DMS53 (cell line): ENCODE measurements around the gene TCP10L.
A peak's percentile ranks its signal among the peaks of the same experiment; 100 is the strongest.
"Not testable (repeated sequence)": the region's sequence is repeated elsewhere in the genome, so short reads cannot be mapped to it uniquely, and the experiment has no call there.

Experiments
- DNase-seq: peaks from one replicate; lab custom pipeline; 2025; lab: John Stamatoyannopoulos, UW

TCP10L gene

DNA sequence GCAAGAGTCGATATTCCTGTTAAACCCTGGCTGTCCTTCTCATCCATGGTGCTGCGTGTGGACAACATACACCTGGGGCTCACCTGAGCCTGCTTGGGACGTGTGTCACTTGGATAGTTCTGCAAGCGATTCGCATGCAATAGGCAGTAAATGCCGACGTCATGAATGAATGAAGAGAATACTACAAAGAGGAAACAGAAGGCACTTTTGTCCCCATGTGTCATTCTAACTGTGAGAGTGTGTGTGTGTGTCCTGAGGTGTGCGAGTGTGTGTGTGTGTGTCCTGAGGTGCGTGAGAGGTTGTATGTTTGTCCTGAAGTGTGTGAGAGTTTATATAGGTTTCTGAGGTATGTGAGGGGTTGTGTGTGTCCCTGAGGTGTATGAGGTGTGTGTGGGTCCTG is 647 bp upstream of the TCP10L start:
- DNase-seq = no peak

DNA sequence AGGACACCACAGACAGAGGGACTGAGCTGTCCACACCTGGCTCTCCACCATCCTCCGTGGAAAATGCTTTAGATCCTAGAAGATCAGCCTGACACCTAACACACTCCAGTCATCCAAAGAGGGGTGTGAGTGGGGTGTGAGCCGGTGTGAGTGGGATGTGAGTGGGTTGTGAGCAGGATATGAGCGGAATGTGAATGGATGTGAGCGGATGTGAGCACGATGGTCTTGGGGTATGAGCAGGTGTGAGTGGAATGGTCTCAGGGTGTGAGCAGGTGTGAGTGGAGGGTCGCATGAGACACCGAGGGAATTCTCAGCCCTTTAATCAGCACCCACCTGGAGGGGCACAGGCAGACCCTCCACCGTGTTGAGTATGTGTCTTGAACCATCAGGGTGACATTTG is 851 bp downstream of the TCP10L start:
- DNase-seq = no peak

DNA sequence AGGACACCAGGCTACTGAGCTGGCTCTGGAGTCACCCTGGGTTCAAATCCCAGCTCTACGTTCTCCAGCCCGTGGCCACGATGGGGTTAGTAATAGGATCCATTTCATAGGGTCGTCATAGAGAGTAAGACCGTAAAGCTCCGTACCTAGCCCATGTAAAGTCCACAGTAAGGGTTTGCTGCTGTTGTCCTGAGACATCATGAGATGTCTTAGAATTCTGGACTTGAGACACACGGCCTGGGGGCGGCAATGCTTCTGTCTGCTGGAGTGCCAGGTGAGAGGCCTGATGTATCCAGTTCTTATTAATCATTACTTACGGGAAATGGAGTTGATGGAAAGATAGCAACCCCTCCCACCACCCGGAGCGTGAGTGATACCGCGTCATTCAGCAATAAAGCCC is 3.6 kb downstream of the TCP10L start:
- DNase-seq = no peak

DNA sequence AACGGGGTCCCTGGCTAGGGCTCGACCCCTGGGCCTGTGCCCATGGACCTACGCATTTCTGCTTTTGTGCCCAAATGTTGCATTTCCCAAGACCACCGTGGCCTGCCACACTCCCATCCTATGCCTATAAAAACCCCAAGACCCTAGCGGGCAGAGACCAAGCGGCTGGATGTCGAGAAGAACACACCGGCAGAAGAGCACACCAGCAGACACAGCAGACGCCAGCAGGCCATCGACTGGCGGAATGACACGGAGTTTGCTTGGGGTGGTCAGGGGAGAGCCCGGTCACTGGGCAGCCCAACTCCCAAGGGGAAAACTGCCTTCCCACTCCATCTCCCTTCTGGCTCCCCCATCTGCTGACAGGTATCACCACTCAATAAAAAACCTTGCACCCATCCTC is 4.4 kb downstream of the TCP10L start:
- no peak for DNase-seq

DNA sequence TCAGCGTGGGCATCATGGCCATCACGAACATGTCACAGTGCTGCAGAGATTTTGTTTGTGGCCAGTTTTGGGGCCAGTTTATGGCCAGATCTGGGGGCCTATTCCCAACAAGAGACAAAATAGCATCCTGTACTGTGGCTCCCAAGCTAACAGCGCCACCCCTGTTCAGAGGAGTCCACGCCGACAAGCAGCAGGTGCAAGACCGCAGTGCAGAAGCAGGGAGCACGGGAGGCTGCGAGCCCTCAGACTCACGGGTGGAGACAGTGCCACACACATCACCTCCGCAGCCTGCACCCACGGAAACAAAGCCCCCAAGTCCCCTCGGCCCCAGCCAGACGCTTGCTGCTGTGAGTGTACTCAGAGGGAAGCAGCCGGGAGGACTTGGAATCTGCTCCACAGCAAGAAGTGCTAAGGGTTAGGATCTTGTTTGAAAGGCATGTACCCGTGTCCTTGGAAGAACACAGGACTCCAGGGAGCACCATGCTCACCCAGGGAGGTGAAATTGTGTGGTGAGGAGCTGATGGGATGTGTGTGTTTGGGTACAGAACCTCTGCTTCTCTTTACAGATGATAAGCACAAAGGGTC is 7.1 kb downstream of the TCP10L start:
- DNase-seq = peak; percentile 35

DNA sequence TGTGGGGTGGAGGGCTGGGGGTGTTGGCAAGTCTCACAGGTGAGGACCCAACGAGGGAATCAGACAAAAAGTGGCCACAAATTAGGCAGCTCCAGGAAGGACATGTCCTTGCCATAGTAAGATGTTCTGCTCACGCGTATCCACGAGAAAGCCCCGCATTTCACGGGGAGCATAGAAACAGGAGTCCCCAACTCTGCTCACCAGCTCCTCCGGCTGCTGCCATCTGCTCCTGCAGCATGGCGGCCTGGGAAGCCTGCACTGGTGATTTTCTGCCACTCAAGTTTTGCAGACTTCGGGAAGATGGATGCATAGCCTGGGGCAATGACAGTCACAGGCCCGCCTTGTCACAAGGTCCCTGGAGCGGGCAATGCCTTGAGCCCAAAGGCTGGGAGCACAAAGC is 9.3 kb downstream of the TCP10L start:
- DNase-seq = no peak

DNA sequence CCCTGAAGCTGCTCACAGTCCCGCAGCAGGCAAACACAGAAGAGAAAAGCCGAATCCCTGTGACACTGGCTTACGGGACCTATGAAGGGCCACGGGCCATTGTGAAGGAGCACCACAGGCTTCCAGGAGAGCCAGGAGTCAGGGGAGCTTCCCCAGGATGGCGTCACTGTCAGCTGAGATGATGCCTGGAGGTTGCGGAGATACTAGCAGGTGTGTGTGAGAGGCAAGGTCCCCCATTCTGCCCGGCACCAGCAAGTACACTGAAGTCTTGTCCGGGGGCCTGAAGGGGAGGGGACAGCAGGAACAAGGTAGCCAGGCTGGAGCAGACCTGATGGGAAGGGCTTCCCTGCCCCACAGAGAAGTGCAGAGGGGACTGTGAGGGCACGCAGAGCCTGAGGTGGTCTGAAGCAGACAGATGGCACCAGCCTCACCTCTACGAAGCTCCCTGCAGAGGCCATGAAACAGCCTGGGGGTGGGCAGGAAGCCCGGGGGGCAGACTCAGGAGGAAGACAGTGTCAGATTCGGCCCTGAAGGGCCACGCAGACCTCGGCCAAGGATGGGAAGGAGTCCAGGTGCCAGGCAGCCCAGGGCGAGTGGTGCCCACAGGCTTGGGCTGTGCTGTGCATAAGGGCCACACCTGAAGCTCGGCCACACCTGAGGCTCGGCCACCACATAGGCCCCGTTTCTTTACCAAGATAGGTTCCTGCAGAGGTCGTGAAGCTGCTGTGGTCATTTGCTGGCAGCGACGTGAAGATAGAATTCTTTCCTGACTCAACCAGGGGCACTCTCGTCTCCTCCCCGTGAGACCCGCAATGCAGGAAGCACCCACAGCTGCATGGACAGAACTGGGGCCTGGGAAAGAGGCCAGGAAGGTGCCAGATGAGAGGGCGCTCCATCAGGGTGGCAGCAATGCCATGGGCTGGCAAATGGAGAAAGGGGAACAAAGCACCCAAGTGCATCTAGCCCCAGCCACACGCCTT is 10.1 kb downstream of the TCP10L start:
- no peak for DNase-seq

DNA sequence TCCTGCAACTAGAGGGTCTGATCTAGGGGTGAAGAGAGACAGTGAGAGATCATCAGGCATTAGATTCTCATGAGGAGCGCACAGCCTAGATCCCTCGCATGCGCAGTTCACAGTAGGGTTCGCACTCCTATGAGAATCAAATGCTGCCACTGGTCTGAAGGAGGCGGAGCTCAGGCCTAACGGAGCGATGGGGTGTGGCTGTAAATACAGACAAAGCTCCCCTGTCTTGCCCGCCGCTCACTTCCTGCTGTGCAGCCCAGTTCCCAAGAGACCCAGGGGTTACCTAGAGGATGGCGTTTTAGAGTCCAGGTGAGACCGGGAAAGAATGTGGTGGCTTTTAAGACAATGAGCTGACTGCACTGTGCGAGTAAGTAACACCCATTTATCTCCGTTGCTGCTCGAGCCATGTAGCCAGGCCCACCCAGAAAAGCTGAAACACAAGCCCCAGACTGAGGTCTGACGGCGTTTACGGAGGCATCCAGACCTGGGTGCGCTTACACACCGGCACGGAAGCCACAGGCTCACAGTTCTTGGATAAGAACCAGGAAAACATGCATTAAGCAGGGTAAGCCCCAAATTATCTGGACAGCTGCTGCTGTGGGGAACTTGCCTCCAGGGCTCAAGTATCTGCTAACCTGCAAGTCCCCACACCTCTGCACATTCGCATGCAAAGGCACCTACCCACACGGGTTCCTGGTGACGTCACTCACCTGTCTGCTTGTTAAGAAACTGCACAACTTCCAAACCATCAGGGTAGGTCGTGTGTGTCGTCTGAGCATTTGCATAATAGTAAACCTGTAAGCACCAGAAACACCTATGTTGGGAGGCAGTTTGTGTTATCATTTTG is 12.5 kb downstream of the TCP10L start:
- peak; percentile 58 for DNase-seq

DNA sequence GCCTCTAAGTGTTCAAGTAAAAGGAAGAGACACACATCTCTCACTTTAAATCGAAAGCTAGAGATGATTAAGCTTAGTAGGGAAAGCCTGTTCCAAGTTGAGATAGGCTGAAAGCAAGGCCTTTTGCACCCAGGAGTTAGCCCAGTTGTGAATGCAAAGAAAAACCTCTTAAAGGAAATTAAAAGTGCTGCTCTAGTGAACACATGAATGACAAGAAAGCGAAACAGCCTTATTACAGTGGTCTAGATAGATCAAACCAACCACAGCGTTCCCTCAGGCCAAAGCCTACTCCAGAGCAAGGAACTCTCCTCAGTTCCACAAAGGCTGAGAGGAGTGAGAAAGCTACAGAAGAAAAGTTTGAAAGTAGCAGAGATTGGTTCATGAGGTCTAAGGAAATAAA is 14.9 kb downstream of the TCP10L start:
- DNase-seq = no peak

DNA sequence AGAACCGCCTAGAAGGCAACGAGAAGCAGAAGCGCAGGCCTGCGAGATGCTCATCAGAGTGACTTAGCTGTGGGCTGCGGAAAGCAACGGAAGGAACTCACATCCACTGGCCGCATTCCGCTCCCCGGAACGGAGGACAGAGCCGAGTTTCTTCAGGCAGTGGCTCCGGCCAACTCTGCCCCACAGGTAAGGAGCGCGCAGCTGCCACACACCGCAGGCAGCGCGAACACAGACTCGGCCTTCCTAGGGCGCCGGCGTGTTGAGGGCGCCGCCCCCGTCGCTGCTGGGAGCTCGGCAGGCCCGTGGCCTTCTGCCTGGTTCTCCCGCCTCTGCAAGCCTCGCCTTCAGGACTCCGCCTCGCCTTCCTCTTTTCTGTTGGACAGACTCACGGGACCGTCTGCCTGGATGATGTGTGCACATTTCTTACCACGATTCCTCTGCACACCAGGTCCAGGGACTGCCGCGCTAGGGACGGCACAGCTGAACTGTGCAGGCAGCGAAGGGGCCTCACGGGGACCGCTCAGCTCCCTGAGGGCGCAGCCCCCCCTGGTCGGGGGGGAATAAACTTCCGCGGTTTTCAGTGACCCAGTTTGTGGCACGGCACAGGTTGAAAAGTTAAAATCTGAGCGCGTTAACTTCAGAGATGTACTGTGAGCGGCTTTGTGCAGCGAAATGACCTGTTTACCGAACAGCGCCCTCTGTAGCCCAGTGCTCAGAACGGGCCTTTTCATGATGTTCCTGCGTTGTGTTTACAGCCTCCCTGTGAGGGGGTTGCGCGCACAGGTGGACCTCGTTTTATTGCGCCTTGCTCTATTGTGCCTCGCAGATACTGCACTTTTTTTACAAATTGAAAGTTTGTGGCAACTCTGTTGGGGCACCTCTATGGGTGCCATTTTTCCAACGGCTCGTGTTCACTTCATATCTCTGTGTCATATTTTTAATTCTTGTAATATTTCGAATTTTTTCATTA is 15.8 kb downstream of the TCP10L start:
- DNase-seq = peak; percentile 86

DNA sequence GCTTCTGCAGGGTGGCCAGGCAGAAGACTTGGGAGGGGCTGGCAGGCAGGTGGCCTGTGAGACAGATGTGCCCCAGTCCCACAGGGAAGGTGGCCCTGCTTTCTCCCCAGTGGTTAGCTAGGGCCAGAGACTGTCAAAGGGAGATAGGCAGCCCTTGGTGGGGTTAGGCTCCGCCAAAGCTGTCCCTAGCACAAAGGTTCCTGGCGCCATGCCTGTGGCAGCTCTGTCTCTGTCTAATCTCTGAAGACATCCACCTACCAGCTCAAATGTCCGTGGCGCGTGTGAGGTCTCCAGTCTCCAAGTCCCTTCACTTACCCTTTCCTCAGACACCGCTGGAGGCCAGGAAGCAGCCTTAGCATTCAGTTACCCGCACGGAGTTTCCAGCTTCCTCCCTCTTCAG is 17.7 kb downstream of the TCP10L start:
- no peak for DNase-seq

DNA sequence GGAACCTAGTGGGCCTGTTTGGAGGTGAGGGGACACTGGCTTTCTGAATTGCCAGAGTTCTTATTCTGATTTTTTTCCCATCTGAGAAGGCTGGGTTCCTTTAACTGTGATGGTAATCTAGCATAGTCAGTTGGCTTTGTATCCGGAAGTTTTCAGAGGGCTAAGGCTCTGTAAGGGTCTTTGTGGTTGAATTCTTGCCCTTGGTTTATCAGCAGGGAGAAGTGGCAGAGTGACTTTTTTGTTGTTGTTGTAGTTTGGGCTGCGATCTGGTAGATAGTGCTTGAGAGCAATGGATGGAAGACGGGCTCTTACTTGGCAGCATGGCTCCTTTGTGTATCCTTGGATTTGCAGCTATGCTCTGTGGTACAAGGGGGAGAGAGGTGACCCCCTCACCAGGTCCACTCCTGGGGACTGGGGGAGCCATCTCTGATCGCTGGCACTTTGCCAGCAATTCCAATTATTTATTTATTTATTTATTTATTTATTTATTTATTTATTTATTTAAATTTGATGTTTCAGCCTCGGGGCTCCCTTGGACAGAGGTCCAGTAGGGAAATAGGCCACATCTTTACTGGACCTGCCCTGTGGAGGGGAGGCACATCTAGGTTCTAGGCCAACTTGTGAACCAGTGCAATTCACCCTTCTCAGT is 18.5 kb downstream of the TCP10L start:
- DNase-seq = no peak

DNA sequence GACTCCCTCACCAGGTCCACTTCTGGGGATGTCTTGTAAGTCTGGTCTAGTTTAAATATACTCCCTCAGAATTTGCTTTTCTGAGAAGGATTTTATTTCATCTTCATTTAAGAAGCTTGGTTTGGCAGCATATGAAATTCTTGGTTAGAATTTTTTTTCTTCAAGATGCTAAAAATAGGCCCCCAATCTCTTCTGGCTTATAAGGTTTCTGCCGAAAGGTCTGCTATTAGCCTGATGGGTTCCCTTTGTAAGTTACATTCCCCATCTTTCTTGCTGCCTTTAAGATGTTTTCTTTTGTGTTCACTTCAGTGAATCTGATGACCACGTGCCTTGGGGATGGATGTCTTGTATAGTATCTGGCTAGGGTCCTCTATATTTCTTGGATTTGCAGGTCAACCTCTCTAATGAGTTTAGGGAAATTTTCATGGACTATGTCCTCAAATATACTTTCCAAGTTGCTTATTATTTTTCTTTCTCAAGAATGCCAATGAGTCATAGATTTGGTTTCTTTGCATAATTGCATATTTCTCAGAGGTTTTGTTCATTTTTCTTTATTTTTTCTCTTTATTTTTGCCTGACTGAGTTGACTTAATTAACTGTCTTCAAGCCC is 19.4 kb downstream of the TCP10L start:
- no peak for DNase-seq

DNA sequence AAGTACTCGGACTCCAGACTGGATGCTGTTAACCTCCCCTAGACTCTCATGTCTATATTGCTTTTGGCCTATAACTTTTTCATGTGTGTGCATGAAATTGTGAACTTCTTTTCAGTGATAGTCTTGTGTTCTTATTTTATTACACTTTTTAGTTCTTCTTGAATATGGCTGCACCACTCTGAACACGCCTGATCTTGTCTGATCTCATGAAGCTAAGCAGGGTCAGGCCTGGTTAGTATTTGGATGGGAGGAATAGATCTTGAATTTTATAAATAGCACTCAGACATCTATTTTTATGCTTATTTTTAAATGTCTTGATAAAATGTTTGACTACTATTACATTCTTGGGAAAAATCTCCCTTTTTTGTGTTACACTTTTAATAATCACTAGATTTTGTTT is 22.4 kb downstream of the TCP10L start:
- DNase-seq = no peak

DNA sequence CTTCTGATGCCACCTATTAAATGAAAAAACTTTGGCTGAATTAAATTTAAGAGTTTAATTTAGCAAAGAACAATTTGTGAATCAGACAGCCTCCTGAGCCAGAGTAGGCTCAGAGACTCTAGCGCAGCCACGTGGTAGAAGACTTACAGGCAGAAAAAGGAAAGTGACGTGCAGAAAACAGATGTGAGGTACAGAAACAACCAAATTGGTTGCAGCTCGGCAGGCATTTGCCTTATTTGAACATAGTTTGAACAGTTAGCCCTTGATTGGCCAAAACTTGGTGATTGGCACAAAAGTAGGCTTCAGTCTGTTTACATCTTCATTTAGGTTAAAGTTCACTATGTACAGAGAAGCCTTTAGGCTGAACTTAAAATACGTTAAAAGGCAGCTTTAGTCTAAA is 22.9 kb downstream of the TCP10L start:
- no peak for DNase-seq

DNA sequence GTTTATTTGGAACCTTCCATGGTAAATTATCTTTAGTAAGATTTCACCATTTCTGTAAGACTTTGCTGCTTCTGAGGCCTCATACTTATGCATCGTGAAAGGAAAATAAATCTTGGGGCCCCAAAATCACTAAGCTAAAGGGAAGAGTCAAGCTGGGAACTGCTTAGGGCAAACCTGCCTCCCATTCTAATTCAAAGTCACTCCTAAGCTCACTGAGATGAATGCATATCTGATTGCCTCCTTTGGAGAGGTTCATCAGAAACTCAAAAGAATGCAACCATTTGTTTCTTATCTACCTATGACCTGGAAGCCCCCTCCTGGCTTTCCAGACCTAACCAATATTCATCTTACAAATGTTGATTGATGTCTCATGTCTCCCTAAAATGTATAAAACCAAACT is 23.8 kb downstream of the TCP10L start:
- DNase-seq = not testable (repeated sequence)

DNA sequence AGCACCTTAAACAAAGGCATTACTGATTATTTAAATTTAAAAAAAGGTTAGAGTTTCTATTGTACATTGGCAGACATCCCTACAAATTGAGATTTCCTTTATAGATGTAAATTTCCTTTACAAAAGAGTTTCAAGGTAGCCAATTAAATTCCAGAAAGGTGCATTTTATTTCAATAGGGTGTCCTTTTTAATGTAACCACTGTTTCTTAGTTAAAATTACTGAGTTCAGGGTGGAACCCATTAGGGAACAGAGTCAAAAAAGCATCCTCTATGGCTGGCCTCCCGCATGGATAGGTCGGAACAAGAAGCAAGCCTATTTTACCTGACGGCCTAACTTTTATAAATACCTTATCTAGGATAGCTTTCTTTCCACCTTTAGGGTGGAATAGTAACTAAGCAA is 24.4 kb downstream of the TCP10L start:
- DNase-seq = no peak

DNA sequence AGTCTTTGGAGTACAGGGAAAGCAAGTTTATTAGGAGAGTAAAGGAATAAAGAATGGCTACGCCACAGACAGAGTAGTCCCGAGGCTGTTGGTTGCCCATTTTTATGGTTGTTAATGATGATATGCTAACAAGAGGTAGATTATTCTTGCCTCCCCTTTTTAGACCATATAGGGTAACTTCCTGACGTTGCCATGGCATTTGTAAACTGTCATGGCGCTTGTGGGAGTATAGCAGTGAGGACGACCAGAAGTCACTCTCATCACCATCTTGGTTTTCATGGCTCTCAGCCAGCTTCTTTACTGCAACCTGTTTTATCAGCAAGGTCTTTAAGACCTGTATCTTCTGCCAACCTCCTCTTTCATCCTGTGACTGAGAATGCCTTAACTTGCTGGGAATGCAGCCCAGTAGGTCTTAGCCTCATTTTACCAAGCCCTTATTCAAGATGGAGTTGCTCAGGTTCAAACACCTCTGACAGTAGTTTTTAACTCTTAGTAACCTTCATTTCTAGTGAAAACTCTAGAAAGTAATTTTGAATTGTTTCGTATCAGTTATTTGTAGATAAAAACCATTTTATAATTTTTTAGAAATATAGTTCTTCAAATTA is 26.2 kb downstream of the TCP10L start:
- no peak for DNase-seq

DNA sequence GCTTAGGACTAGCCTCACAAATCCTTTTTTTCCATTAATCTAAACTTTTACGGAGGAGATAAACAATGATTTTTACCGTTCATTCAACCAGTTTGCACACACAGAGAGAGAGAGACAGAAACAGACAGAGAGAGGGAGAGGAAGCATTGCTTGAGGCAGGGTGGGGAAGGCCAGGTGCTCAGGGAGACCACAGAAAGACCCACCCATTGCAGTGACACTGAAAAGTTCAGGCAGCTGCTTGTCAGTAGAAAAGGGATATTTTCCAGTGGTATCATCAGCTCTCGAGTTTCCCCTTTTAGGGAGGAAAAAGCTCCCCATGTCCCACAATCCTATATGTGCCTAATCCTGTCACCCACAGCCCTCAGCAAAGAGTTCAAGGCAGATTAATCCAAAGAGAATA is 27.2 kb downstream of the TCP10L start:
- DNase-seq = no peak
